ELR (cell line): ENCODE results near the gene FAM20B.

ENCODE experiments used
- DNase-seq: peaks from one replicate; pipeline ENCODE4 v3.0.0-alpha.2; 2015; ENCODE audit warnings: low read depth

The FAM20B gene

DNA sequence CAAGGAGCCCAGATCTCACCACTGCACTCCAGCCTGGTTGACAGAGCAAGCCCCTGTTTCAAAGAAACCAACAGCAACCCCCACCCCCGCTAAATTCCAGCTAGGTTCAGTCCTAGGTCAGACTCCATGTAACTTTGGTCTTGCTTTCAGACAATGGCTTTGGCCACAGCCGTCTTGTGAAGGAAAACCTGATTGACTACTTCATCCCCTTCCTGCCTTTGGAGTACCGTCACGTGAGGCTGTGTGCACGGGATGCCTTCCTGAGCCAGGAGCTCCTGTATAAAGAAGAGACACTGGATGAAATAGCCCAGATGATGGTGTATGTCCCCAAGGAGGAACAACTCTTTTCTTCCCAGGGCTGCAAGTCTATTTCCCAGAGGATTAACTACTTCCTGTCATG, 69.1 kb downstream of the FAM20B start:
- DNase-seq = no peak

GRCh38 chr1:179095377-179095776, 69.7 kb downstream of the FAM20B start:
- no peak for DNase-seq

- no peak for DNase-seq
Measured at GRCh38 chr1:179095924-179096323, 70.2 kb downstream of the FAM20B start.

DNA sequence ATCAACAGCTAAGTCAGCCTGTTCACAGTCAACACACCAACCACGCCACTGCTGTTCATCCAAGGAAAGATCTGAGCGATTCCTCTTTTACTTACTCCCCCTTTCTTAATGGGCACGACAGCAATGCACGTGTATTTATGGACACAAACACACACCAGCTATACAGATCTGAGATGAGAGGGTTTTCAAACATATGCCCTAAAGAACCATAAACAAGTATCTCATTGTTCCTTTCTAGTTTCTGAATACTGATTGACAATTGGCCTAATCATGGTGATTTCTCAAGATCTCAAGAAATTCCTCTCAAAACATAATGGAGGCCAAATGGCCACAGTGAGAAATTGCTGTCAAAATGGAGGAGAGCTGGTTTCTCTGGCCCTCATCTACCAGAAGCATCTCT, 74.2 kb downstream of the FAM20B start:
- no peak for DNase-seq

GRCh38 chr1:179101566-179101965, 75.9 kb downstream of the FAM20B start:
- DNase-seq = no peak

DNA sequence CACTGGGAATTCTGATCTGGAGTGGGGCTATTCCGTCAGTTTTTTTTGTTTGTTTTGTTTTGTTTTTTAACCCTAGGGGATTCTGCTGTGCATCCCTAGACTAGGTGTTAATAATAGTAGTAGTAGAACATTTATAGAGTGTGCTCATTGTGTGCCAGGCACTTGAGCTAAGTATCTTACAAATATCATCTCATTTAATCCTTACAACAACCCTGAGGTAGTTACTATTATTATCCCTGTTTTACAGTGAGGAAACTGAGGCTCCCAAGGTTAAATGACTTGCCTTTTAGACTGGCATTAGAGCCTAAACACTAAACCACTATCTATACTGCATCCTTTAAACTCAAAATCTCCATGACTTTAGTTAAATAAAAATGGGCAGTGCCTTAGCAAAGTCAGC, 78.3 kb downstream of the FAM20B start:
- DNase-seq = no peak

DNA sequence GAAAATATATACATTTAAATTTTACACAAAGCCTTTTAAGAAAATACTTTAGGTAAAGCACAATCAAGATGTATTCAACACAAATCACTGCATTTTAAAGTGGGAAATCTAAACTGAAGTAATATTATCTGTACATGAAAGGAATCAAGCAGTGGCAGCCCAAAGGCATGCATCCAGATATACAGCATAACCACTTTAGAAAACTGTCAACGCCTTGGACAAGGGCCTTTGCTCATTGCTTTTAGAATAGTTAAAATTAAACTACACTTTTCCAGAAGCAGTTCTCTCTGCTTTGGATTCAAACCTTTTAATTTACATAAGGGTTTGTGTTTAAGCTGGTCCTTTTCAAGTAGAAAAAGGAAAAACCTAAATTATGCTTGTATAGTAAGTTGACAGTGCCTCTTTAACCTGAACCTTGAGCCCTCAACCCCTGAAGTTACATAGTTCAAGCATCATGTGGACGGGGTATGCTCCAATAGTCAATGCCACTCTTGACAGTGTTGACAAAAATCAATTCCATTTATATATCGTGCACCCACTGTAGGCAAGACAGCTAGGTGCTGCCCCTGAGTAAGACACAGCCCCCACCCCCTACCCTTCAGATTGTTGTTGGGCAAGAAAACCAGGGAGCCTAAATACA, 79.0 kb downstream of the FAM20B start:
- DNase-seq = no peak

DNA sequence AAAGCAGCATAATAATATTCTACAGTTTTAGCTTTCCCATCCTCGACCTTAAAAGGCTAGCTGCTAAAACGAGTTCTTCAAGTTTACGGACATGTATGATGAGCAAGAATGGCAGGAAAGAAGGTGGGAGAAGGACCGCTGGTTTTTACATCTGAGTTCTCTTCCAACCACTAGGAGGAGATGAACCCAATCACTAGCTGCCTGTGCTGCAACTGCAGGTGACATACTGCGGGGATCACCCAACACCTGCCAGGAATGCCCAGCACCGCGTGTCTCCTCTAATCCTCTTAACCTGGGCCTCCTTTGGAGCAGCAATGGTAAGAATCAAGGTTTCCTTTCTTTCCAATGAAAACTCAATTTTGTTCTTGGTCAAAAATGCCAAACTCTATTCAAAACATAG, 79.7 kb downstream of the FAM20B start:
- peak; percentile 60 for DNase-seq

DNA sequence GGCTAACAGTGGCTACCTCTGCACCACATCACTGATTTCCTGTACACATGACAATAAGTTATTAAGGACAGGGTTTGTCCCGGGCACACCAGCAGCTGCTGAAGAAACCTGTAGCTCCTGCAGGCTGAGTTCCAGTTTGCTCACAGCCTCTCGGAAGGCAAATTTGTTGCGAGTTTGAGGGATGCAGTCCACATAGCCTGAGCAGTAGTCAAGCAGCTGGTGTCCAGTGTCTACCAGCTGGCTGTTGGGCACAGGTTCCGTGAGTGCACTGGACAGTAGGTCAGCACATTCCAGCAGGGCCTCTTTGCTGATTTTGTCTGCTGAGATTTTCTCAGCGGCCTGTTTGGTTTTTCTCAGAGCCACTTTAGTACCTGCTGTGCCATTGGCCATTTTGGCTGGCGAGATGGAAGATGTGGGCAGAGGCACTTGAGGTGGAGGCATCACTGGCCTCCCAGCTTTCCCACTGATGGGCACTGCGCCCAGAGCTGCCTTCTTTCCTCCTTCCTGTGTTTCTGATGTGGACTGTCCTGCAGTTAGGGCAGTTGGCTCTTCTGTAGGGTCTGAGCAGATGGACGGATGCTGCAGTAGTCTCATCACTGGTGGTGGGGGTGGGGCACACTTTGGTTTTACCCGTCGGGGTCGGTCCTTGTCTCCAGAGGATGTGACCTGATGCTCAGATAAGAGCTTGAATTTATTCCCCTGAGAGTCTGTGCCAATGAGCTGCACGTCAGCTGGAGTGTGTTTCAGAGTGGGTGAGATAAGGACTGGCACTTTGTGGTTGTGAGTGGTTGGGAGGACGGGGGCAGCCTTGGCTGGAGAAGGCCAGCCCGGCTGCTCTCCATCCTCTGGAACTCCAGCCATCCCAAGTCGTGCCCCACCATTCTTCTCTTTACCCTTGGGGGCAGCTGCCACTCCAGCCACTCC, 82.3 kb downstream of the FAM20B start:
- no peak for DNase-seq

- DNase-seq = no peak
Measured at GRCh38 chr1:179108644-179109043, 83.0 kb downstream of the FAM20B start.

DNA sequence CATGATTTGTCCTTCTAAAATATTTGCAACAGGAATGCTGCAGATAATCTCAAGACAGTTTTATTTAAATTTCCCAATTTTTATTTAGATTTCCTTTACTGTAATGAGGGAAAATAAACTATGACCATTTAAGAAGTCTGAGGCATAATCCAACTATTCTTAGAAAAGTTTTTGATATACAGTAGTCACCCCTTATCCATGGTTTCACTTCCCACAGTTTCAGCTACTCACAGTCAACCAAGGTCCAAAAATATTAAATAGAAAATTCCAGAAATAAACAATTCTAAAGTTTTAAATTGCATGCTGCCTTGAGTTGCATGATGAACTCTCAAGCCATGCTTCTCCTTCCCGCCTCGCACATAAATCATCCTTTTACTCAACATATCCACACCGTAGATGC, 89.5 kb downstream of the FAM20B start:
- no peak for DNase-seq

DNA sequence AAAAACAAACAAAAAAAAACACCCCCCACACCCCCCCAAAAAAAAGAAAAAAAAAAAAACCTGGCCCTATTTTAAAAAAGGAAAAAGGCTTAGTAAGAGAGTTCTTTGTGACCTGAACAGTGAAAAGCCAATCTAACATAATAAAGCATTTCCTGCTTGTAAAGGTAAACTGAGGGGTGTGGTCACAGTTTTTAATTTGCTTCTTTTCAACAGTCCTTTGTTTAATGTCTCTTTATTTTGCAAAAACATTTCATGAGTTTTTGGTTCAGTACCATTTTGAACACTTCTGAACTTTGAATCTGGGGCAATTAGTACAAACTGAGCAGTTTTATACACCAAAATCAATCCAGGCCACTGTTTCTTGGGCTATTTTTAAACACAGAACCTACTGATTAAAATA, 93.8 kb downstream of the FAM20B start:
- DNase-seq = no peak

- DNase-seq = no peak
Measured at GRCh38 chr1:179120736-179121135, 95.0 kb downstream of the FAM20B start.

- peak; percentile 68 for DNase-seq
Measured at GRCh38 chr1:179121159-179121938, 95.7 kb downstream of the FAM20B start.

DNA sequence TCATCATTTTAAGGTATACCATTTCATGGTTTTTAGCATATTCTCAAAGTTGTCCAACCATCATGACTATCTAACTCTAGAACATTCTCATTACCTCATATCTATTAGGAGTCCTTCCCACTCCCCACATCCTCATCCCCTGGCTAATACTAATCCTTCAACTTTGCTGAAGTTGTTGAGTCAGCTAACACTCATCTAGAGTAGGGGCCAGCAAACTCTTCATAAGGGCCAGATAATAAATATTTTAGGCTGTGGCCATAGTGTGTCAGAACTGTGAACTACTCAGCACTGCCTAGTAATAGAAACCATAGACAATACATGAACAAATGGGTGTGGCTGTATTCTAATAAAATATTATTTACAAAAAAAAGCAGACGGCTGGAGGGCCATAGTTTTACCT, 99.2 kb downstream of the FAM20B start:
- peak; percentile 89 for DNase-seq
